H1 (cell line): ENCODE data around the gene PLGRKT. TPM values are rescaled to one million over a fixed set of nuclear protein-coding genes. Genes with fewer than 3 reads are reported as not detected.

Source experiments
- CEBPB ChIP-seq: IDR thresholded peaks from 2 replicates; pipeline ENCODE4 v1.6.1; 2012; ENCODE audit warnings: low read depth, low read length
- CHD2 ChIP-seq: IDR thresholded peaks from 2 replicates; pipeline ENCODE4 v1.6.1; 2012; ENCODE audit warnings: low read length, improper control_type of control experiment
- EP300 ChIP-seq, 2 experiments: IDR thresholded peaks; 1 replicate in 1 of 2; 2 replicates in 1 of 2; pipeline ENCODE4 v1.6.1; 2011 to 2012; ENCODE audit warnings: low read depth in 2 of 2, low read length in 2 of 2, mild to moderate bottlenecking in 2 of 2, borderline replicate concordance in 1 of 2, inconsistent platforms in 1 of 2, moderate library complexity in 1 of 2
- SP1 ChIP-seq: IDR thresholded peaks from 2 replicates; pipeline ENCODE4 v1.6.1; 2011; ENCODE audit warnings: low read depth, low read length
- SRF ChIP-seq: IDR thresholded peaks from 2 replicates; pipeline ENCODE4 v1.6.1; 2011; ENCODE audit warnings: mild to moderate bottlenecking, low read depth, low read length, moderate library complexity
- TAF7 ChIP-seq: optimal IDR thresholded peaks from 2 replicates; pipeline ENCODE3; 2011; ENCODE audit warnings: low read depth, mild to moderate bottlenecking, inconsistent platforms, low read length, moderate library complexity, borderline replicate concordance
- polyA plus RNA-seq, 7 experiments: library from polyadenylated mRNA; depleted of rRNA in 3 of 7; stranded (reverse) in 5 of 7; unstranded in 2 of 7; fragments of >200 nt in 5 of 7; fragments of 200-250 nt in 2 of 7; gene quantifications; 1 replicate in 5 of 7; 2 replicates in 1 of 7; 4 replicates in 1 of 7; pipeline versions ENCODE4 v1.2.1 to v1.2.3, GENCODE V29; 2011 to 2013; ENCODE audit warnings: missing spikeins in 2 of 7, mixed read lengths in 2 of 7
- total RNA-seq: library from RNA; stranded (reverse); fragmentation: NEBNext Ultra II Directional; extraction: Animal tissue kit (Norgen Biotek cat#: 25700); gene quantifications from 2 replicates; pipeline ENCODE4 v1.2.1, GENCODE V29; 2021

Gene PLGRKT
- total and polyA plus RNA-seq, 2 of the 8 experiments (the other 6 are each of a cell fraction or from before 2014, with no cell fraction given) = 5.4 to 15.7 TPM

- TF ChIP-seq TAF7 (no peak), CEBPB (no peak), SRF (no peak), CHD2 (no peak), SP1 (no peak), EP300 (IDR thresholded peaks at IDR 0.05; ENCODE audit: borderline replicate concordance in 1 of 2, low read depth in 2 of 2, low read length in 2 of 2) (no peak)
Observed at GRCh38 chr9:5453004-5453403, 15.3 kb upstream of the PLGRKT start (continued).
